ENCODE data around the gene MAP3K4. TPM values are rescaled to one million over a fixed set of nuclear protein-coding genes. Genes with fewer than 3 reads are reported as not detected.
A peak's percentile ranks its signal among the peaks of the same experiment; 100 is the strongest.
"Not testable (repeated sequence)": the region's sequence is repeated elsewhere in the genome, so short reads cannot be mapped to it uniquely, and the experiment has no call there.

The MAP3K4 gene
- total RNA-seq, 1 donor from 2014 or later, result 27.7 TPM

DNA sequence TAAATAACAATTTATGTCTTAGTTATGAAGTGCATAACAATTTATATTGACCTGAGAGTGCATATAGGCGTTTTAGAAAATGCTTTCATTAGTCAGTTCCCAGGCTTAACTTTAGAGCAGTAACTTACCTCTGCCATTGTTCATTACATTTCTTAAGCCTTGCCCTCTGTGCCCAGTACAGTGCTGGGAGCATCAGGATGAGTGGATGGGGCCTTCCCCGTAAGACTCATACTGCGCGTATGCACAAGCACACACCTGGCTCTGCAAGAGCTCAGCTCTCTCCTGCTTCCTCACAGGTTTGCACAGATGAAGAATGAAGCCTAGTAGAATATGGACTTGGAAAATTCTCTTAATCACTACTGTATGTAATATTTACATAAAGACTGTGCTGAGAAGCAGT is 125.0 kb downstream of the MAP3K4 start:
- no peak for DNase-seq (ENCODE audit: low read depth)

DNA sequence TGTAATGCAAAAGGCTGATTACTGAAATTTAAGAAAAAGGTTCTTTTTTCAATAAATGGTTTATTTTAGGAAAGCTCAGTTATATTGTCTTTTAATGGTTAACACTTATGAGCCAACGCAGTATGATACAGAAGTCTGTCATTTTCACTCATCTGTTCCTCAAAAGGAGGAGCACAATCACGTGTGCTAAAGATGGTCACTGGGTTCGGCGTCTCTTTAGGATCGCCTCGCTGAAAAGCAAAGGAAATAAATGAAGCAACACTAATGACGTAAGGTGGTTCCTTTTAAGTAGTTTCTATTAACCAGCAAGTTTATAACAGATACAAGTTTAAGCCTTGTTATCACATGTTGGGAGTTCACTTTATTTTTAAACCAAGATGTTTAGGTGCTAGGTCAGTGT is 125.7 kb downstream of the MAP3K4 start:
- DNase-seq (ENCODE audit: low read depth), result no peak

- DNase-seq (ENCODE audit: low read depth), result no peak
Observed at GRCh38 chr6:161117942-161118341, 126.4 kb downstream of the MAP3K4 start.

- not testable (repeated sequence) for DNase-seq (ENCODE audit: low read depth)
Observed at GRCh38 chr6:161123319-161123718, 131.8 kb downstream of the MAP3K4 start.

DNA sequence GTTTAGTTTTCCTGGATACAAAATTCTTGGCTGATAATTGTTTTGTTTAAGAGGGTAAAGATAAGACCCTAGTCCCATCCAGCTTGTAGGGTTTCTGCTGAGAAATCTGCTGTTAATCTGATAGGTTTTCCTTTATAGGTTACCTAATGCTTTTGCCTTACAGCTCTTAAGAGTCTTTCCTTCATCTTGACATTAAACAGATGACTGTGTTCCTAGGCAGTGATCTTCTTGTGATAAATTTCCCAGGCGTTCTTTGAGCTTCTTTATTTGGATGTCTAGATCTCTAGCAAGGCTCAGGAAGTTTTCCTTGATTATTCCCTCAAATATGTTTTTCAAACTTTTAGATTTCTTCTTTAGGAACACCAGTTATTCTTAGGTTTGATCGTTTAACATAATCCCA is 134.0 kb downstream of the MAP3K4 start:
- no peak for DNase-seq (ENCODE audit: low read depth)

GRCh38 chr6:161127071-161127740 is 135.6 kb downstream of the MAP3K4 start:
- DNase-seq (ENCODE audit: low read depth), result no peak

DNA sequence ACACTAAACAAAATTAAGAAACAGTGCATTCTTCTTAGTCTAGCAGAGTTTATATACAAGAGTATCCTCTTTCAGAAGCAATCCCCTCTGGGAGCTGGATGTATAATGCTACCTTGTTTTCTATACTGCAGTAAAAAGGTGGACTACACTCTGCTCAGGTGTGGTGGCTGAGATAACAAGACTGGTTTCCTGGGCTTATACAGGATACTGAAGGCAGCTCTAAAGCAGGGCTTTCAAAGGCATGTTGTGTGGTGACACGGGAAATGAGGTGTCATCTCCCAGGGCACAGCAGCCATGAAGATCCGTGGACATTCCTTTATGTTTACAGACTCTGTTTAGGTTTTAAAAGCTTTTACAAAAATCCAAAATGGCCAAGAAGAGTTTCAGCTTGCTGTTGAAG is 136.7 kb downstream of the MAP3K4 start:
- DNase-seq (ENCODE audit: low read depth), result no peak

DNA sequence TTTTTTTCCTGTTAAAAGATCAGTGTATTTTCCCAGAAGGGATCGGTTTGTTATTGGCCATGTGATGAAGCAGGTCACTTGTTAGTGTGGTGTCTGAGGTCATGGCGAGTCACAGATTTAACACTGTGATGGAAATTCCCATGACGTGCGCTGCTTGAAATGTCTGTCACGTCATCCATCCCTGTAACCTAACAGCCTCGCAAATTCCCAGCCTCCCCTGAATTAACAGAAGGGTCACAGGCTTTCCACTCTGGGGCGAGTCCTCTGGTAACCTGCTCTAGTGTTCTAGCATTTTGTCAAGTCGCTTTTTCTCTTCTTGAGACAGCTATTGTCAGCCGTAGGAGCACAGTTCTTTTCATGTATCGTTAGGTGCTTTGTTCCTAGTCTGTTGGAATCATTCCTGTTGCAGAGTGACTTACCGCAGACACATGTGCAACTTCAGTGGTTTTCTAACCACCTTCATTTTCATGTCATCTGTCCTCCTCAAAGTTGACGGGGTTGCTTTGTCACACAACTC is 137.2 kb downstream of the MAP3K4 start:
- peak; percentile 27 for DNase-seq (ENCODE audit: low read depth)

DNA sequence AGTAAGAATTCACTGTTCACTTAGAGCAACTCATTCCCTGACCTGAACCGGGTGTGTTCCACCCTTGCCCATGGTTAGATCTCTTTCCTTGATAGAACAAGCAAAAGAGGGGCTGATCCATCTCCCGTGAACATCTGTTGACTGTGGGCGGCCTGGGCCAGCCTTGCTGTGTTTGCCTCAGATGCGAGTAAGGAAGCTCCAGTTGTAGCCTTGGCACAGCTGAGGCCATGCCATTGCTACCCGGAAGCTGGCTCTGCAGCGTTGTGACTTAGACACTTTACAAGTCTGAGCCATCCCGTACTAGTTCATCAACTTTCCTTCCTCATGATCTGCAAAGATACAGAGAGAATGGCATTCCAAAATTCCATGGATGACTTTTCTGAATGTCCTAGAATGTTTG is 139.0 kb downstream of the MAP3K4 start:
- no peak for DNase-seq (ENCODE audit: low read depth)

DNA sequence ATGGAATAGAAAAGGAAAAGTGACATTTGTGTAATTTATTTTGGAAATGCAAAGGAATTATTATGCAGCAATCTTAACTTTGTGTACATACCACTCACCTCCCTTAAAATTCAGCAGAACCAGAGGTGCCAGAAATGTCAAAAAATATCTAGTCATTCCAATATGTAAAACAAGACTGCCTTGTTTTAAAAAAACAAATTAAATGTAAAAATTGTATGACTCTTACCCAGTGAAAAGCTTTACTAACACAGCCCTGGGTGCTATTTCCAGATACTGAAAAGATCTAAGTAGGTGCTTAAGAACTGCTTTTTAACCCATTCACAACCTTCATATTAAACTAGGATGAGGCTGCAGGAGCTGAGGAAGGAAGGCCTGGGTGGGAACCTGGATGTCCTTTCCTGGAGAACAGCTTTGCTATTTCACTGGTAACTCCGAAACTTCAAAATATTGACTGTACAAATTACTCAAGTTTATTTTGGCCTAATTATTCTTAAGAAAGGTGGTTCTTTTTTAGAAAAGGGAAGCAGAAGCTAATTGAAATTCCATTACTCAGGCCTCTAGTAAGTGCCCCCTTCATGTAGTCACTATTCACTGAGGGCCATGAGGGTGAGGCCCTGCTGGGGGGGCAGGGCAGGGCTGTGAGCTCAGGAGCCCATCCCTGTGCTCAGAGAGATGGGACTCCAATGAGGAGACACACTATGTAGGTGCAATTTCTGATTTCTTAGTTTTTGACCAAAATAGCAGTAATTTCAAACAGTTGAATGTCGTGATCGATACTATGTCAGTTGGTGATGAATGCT is 139.6 kb downstream of the MAP3K4 start:
- DNase-seq (ENCODE audit: low read depth), result no peak

DNA sequence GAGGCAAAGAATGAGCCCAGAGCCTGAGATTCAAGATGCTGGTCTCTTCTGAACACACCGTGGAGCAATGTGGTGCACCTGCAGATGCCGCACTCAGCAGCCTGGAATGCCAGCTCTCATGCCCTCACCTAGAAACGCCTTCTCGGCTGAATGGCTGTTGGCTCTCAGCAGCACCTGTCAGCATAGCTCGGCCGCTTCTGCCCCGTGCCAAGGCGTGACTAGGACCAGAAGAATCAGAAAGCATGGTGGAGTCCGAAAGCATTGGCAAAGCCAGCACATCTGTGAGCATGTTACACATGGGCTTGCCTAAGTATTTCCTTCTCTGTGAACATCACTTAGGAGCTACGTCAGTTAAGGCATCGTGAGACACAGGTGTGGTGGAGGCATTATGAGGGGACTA is 140.8 kb downstream of the MAP3K4 start:
- no peak for DNase-seq (ENCODE audit: low read depth)

DNA sequence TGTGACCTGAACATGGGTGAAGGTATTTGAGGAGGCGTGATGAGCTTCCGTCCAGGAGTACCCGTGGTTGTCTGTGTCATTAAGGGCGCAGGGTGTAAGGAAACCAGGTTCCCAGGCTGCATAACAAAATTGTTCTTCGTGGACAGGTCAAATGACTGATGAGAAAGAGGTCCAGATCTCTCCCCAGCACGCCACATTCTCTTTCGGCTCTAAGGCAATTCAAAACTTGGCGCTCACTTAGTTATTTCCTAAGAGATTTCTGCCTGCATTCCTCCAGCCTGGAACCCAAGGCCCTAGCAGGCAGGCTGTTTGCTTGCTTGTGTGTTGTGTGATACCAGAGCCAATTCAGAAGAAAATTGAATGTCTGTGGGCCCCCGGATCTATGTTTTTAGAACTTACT is 142.4 kb downstream of the MAP3K4 start:
- no peak for DNase-seq (ENCODE audit: low read depth)

- DNase-seq (ENCODE audit: low read depth), result no peak
Observed at GRCh38 chr6:161134550-161135298, 143.2 kb downstream of the MAP3K4 start.

DNA sequence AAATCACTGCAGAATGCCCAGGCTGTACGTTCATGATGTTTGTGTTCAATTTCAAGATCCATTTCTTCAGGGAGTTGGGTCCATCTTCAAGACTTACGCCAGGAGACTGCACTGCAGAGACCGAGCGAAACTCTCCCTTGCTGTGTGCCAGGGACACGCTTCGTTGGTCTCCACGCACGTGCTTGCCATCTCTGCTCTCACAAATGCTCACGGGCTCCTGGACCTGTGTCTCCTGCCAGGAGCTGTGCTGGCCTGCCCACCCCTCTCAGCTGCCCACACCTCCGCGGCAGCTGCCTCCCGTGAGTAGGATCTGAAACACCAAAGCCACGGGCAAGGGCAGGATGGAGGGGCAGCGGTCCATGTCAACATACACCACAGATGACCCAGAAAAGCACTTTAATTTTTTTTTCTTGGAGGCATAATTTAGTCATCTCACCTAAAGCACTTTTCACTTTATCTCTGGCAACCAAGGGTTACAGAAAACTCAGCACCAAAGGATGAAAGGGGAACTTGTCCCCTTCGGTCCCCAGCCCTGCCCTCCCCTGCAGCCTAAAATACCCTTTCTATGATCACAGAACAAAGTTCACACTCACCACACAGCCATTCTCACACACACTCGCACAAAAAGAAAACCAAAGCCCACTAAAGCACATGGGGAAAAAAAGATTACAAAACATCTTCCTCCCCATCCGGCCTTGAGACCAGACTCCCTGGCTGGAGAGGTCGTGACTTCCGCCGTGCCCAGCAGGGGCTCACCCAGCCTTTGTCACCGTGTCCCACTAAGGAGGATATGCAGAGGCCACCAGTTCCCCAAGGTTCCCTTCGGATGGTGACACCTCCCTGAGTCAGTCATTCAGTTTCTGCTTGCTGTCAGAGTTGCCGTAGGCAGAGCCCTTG is 144.4 kb downstream of the MAP3K4 start:
- no peak for DNase-seq (ENCODE audit: low read depth)

GRCh38 chr6:161136655-161137054 is 145.1 kb downstream of the MAP3K4 start:
- no peak for DNase-seq (ENCODE audit: low read depth)

DNA sequence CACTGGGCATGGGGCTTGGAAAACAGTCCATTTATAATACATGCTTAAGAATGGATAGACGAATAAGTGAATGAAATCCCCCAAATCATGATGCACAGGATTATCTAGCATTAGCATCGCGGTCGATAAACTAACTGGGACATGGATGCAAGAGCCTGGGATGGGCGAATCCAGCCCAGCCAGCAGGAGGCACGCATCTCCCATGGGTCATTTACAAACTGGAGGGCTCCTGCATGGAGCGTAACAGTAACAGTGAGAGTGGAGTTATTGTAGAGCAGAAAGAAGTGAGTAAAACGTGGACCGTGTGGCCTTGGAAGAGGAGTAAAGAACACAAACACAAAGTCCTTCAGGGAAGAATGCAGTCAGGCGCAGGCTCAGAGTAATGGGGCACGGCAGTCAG is 145.8 kb downstream of the MAP3K4 start:
- no peak for DNase-seq (ENCODE audit: low read depth)

- no peak for DNase-seq (ENCODE audit: low read depth)
Observed at GRCh38 chr6:161137839-161138542, 146.4 kb downstream of the MAP3K4 start.

DNA sequence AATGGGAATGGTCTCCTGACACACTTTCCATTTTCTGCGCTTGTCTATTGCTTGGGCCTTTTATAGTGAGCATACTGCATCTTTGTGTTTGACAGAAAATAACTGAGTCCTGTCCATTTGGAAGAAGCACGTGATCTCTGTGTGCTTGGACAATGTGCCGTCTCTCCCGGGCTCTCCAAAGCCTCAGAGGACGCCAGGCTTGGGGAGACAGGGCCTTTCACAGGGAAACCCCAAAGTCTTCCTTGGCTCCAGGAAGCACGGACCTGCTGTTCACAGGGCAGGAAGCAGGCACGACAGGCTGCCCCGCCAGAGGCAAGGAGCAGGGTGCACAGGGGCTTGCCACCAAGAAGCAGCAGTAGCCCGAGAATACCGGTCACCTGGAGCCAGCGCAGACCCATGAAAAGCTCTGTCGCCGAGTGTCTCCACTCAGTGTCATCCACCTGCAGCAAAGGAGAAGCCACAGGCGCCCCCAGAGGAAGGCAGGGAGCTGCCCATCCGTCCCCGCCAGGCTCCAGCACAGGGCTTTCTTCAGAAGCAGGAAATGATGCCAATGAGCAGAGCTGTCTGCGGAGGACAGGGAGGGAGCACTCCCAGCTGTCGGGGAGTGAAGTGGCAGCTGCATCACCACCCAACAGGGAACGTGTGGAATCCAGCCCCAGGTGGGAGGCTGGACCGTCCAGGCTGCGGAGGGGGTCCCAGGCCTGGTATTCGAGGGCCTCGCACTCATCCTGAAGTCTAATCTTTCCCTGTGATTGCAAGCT is 147.2 kb downstream of the MAP3K4 start:
- no peak for DNase-seq (ENCODE audit: low read depth)

DNA sequence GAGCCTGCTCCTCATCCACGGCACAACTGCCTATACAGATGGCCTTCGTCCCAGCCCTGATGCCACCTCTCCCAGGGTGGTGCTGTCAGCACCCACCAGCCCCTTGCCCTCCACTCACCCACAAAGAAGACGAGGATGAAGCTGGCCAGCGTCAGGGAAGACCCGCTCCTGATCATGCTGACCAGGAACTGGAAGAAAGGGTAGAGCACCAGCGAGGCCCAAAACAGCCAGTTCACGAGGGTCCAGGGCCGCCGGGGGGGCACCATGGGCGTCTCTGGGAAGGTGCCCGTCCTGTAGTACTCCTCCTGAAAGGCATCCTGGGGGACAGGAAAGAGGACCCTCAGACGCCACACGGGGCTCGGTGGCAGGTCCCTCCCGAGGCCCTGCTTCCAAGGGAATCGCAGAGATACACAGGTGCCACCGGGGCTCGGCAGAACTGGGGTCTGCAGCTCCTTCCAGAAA is 147.8 kb downstream of the MAP3K4 start:
- DNase-seq (ENCODE audit: low read depth), result no peak
